C1 segment of cervical spinal cord (tissue), 14 donors: ENCODE data around the gene FAM3A.
"Not testable (repeated sequence)": the region's sequence is repeated elsewhere in the genome, so short reads cannot be mapped to it uniquely, and the experiment has no call there.

Source experiments
- DNase-seq, 14 donors: peaks; one replicate each; lab custom pipeline; 2025; lab: John Stamatoyannopoulos, UW

Gene FAM3A

DNA sequence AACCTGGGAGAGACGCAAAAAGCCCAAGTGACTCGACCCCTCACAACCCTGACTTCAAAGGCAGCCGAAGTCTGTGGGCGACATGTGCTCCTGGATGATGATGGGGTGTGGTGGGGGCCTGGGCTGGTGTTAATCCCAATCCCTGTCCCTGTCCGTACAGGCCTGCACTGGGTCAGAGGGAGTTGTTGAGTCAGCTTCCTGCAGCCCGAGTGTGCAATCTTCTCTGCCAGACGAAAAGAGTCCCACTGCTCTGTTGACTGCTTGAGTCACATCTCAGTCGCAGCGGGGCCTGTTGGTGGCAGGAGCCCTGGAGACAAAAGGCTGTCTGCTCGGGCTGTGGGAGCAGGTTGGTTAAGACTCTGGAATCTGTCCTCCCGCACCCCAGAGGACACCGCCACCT is 10.3 kb downstream of the FAM3A start:
- no peak for DNase-seq

GRCh38 chrX:154502989-154503388 is 13.0 kb downstream of the FAM3A start:
- DNase-seq: no peak

- no peak for DNase-seq
These were observed 13.9 kb downstream of the FAM3A start for GRCh38 chrX:154502098-154502497.

DNA sequence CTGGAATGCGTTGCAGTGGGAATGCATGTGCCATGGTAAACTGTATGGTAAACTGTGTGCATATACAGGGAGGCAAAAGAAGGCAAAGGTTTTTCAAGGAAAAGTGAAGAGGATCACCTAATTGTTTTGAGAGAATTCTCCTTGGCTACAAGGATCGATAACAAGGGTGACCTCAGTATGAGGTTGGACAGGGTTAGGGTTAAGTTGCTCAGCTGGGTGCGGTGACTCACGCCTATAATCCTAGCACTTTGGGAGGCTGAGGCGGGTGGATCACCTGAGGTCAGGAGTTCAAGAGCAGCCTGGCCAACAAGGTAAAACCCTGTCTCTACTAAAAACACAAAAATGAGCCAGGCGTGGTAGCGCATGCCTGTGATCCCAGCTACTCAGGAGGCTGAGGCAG is 14.6 kb downstream of the FAM3A start:
- not testable (repeated sequence) for DNase-seq

GRCh38 chrX:154496591-154497137 is 19.4 kb downstream of the FAM3A start:
- DNase-seq: not testable (repeated sequence)

DNA sequence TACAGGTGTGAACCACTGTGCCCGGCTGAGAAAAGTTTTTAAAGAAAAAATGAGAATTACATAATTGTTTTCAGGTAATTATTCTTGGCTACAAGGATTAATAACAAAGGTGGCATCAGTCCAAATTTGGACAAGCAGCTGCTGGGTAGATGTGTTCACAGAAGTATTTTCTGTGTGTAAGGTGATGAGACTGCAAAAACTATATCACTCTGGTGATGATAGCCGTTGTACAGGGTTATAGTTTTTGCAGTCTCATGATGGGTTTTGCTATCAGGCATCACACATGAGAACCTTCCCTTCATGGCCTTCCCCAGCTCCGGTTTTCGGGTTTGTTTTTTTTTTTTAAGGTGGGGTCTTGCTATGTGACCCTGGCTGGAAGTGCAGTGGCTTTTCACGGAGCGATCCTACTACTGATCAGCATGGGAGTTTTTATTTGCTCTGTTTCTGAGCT is 20.5 kb downstream of the FAM3A start:
- DNase-seq: no peak

DNA sequence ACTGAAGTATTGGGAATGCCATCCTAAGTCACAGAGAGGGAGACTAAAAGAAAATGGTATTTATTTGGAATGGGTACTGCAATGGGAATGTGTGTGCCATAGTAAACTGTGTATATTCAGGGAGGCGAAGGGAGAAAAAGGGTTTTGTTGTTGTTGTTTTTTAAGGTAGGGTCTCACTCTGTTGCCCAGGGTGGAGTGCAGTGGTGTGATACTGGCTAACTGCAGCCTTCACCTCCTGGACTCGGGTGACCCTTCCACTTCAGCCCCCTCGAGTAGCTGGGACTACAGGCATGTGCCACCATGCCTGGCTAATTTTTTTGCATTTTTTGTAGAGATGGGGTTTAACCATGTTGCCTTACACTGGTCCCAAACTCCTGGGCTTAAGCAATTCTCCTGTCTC is 21.3 kb downstream of the FAM3A start:
- no peak for DNase-seq

GRCh38 chrX:154490414-154491083 is 25.5 kb downstream of the FAM3A start, which contains the start of gene SLC10A3:
TSS of gene SLC10A3 (minus strand) at chrX:154490629. CDS start at chrX:154488940, 1,689 bp downstream.
- DNase-seq: peak; percentile 21 to 93 (median 84)

- DNase-seq: peak in 5 of 14 donors; percentile 8 to 44 (median 30)
These were observed 26.0 kb downstream of the FAM3A start for GRCh38 chrX:154490021-154490413.

DNA sequence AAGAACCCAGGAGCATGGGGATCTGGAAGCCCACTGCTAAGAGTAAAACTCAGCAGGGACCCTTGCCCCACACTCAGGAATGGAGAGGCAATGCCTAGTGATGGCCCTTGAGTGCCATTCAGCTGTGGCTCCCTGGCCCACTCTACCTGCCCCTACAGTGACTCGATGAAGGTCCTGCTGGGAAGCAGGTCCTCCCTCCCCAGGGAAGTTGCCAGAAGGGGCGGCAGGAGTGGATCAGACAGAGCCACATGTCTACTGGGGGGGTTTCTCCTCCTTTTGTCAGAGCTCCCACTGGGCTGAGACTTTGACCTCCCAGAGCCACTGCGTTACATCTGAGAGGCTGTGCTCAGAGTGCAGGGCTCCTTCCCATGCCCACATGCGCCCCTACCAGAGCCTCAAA is 26.9 kb downstream of the FAM3A start:
- DNase-seq: no peak

DNA sequence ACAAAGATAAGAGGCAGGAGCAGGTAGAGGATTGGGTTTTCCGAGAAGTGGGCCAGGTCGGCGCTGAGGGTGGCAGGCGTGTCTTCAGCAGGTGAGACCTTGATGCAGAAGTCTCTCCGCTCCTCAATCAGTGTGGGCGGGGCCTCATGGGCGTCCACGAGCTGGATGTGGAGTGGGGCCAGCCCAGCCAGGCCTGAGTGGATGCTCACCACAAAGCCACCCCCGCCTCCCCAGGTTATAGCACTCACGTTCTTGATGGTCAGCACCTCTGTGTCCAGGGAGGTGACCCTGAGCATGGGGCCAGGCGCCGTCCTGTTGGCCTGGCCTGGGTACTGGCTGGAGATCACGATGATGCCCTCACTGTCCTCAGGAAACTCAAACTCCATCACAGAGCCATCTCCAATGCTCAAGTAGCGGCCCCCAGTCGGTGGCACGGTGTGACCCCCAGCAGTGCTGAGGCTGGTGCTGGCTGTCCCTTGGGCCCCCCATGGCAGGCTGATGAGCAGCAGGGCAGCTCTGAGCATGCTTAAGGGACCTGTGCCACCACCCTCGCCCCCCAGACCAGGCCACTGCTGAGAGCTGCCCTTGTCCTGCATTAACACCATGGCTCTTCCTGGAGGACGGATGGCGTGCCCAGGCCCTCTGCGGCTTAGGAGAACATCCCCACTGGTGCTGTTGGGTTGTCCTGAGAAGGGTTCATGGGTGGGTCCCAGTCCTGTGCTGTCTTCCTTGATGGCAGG is 27.5 kb downstream of the FAM3A start:
- DNase-seq: no peak

DNA sequence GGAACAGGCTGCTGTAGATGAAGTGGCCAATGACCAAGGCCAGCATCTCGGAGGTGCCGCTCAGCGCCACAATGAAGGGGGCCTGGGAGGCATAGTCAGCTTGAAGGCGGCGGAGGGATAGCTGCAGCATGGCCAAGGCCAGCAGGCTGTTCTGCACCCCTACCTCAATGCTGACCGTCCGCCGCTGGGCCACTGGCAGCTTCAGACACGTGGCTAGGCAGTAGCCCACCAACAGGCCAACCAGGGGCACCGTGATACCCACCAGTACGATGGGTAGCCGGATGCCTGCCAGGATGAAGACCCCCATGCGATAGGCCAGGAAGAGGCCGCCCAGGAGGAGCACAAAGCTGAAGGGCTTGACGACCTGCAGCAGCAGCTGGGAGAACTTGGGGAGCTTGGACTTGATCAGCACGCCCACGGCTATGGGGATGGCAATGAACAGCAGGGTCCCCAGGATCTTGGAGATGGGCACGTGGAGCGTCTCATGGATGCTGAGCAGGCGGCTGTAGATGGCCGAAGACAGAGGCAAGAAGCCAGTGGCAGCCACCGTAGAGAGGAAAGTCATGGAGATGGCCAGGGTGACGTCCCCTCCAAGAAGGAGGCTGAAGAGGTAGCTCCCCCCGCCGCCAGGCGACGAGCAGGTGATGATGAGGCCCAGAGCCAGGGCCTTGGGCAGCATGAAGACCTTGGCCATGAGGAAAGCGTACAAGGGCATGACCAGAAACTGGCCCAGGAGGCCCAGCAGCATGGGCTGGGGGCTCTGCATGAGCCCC is 28.3 kb downstream of the FAM3A start:
- no peak for DNase-seq

DNA sequence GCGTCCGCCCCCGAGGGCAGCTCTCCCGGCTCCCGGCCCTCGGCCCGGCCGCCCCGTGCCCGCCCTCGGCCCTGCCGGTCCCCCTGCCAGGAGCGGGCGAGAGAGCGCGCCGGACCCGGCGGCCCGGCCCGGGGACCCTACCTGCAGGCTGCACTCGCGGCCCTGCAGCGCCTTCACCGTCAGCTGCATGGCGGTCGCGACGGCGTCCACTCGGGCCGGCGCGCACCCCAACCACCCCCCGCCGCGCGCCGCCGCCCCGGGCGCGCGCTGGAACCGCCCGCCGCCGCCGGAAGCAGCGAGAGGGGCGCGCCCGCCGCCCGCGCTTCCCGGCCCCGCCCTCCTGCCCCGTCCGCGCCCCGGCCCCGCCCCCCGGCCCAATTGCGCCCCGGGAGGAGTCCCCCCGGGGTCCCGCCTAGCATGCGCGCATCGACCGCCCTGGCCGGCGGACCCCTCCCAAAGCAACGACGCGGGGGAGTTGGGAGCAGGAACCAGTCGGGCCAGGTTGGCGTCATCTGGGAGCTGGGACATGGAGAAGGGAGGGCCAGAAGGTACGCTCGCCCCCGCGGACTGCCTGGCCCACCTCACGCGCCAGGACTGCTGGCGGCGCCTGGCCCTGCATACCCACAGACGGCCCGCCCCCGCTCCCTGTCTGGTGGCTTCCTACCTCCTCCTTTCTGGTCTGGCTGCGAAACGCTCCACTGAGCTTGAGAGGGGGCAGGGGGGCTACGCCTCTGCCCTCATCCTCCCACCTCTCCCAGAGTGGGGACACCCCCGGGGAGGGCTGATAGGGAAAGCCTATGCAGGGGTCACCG is 29.4 kb downstream of the FAM3A start, which contains the start of gene UBL4A:
UBL4A (minus strand) TSS at position 220 of the 812 bp plus-strand sequence; CDS start at position 189, 31 bp downstream.
- peak in 7 of 14 donors; percentile 21 to 62 (median 38) for DNase-seq

- DNase-seq: peak in 1 of 14 donors; percentile 43
These were observed 30.0 kb downstream of the FAM3A start for GRCh38 chrX:154486052-154486395.

DNA sequence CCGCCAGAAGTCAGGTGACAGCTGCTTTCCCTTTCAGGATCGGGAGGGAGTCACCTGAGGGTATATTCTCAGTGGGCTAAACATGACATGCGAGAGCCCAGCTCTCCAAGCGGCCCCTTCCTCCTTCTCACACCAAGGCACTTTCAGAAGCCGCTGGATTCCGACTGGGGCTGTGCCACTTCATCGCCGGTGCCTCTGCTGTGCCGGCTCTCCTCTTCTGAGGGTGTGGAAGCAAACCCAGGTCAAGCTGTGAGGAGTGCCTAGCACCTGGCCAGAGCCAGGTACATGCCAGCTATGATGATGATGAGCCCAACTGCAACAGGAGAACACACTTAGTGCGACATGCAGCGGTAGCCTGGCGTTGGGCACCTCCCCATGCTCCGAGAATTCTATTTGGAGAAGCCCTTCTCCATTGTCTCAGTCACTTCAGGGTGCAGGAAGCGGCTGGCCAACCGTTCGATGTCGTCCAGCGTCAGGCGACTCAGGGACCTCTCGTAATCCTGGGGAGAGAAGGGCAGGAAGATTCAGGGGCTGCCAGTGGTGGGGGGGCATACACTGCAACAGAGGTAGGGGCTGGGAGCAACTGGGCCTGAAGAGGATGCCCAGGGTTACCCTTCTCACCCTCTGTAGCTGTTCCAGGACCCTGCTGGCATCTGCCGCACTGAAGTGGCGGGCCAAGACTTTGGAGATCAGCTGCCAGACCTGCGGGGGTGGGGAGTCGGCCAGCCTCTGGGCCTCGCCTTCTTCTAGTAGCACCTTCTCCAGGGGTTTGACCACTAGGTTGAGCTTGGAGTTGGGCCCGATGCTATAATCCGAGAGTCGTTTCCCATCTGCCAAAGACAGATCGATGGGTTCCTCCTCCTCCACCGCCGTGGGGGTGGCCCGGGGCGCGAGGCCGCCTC is 30.6 kb downstream of the FAM3A start:
- DNase-seq: peak in 1 of 14 donors; percentile 27

DNA sequence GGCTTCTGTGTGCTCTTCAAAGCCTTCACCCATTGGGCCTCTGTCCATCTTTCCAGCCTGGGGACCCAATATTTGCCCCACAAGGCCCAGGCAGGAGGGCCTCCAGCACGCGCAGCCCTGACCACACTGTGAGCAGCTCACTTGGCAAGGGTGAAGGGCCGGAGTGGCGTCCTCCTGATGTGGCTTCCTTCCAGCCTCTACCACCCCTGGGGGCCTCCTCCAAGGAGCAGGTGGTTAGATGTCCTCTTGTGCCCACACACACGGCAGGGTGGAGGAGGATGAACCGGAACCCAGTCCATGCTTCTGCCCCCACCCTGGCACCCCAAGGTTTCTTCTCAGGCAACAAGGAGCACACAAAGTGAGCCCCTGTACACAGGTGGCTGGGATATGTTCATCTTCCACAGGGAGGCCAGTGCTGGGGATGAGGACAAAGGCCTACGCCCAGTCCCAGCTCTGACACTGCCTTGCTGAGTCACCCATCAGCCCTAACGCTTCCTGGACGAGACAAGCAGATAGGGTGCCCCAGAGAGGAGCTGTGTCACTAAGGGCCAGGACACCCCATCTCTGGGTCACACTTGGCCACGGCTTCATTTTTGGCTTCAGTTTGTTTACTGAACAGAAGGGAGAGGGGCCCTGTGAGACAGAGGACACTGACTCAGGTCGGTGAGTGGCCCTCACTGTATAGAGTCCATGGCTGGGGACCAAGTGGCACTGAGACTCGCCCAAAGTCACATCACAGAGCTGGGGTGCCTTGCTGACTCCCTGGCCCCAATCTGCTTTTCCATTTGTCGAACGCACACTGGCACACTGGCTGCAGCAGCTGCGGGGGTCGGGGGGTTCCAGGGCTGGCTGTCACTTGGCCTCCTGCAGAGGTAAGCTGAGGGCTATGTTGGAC is 31.5 kb downstream of the FAM3A start:
- no peak for DNase-seq

DNA sequence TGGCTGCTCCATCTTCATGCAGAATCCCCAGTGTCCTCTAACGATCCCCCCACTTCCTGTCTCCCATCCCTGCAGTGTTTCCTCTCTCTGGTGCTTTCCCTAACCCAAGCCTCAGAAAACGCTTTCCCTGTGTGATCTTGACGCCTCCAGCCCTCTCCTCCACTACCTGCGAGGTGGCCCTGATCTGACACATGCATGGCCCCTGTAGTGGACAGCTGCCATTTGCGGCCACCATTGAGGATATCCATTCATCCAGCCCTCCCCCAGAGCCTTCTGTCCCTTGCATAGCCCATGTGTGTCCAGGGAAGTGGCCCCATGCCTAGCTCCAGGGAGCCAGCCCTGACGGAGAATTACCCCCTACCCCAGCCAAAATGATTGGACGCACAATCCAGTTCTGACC is 32.7 kb downstream of the FAM3A start:
- no peak for DNase-seq

DNA sequence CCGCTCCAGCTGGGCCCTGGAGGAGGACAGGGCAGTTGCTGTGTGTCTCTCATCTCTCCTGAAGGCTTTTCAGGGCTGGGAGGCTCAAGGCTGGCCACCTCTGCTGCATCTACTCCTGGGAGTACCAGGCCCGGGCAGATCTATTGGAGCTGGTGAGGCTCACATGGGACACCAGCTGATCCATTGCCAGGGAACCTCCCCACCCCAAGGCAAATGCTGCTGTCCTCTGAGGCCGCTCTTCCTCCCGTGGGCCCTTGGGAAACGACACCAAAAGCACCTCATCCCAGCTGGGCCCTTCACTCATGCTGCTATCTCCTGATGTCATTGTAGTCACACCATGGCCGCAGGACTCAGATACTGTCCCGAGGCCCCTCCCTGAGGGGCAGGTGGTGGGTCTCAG is 33.2 kb downstream of the FAM3A start:
- no peak for DNase-seq
